Umbilical cord (tissue), 2 donors: ENCODE results near the gene TMED4. TPM values are rescaled to one million over a fixed set of nuclear protein-coding genes. Genes with fewer than 3 reads are reported as not detected.
"Not testable (repeated sequence)": the region's sequence is repeated elsewhere in the genome, so short reads cannot be mapped to it uniquely, and the experiment has no call there.

Source experiments
- DNase-seq: peaks from one replicate; pipeline ENCODE4 v3.0.0-alpha.2; 2015; ENCODE audit warnings: low spot score
- total RNA-seq: library from RNA; depleted of rRNA; stranded (reverse); fragments of >200 nt; gene quantifications from one replicate; pipeline ENCODE4 v1.2.3, GENCODE V29; 2014; ENCODE audit warnings: low replicate concordance; ENCODE audit not compliant: insufficient read depth

TMED4 gene
- total RNA-seq, 1 donor from 2014 or later, result 84.7 TPM

DNA sequence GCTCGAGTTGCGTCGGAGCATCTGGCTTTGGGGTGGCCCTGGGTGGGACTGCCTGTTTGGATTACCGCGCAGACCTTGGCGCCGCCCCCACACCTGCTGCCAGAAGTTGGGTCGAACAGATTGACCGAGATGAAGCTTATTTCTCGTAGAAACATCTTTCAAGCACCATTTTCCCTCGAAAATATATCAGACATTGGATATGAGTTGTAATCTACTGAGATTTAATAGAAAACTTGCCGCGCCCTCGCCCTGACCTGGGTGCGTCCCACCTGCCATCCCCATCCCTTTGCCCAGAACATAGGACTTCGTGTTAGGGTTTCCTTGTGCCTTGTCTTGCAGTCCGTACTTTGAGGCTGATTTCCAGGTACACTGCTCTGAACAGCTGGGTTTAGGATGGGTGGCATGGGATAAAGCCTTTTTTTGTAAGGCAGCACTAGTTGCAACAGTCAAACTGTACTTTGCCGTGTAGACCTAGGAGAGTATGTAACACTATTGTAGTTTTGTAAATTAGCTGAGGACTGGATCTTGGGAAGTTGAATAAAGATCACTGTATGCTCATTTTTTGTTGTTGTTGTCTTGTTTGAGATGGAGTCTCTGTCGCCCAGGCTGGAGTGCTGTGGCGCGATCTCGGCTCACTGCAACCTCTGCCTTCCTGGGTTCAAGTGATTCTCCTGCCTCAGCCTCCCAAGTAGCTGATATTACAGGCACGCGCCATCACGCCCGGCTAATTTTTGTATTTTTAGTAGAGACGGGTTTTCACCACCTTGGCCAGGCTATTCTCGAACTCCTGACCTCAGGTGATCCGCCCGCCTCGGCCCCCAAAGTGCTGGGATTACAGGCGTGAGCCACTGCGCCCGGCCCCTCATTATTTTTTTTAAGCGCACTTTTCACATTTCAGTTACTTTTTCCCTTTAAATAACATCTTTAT, 25.4 kb upstream of the TMED4 start:
- DNase-seq, result no peak

DNA sequence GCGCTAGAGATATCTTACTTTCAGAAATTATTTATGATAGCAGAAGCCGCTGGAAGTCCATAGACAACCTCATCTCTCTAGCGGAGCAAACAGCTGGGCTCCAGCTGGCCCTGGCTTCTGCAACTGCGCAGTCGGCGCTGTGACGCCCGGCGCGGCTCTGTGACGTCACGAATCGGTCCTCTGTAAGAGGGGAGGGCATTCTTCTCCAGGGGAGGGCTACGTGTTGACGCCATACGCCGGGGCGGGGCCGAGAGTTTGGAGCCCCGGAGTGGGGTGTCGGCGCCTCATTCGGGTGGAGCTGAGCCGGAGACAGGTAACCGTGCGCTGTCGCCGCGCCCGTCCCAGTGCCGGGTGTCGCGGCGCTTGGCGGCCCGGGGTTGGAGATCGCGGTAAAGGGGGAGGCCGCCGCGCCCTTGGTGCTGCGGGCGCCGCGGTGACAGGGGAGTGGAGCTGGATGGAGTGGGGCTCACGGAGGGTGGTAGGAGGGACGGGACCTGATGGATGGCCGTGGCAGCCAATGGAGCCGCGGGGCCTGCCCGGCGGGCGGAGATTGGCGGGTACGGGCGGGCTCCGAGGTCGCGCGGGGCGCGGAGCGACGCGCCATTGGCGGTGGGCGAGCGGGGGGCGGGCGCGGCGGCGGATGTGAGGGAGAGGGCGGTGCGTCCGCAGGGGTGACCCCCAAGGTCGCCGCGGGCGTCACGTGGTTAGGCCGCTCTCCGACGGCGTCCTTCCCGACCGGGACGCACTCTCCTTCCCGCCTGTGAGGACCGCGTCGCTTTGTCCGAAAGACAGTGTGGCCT, 24.5 kb upstream of the TMED4 start, which contains the start of gene OGDH:
OGDH (plus strand) TSS at position 287 of the 800 bp plus-strand sequence. CDS start 17,717 bp downstream, outside the sequence.
- DNase-seq, result peak; percentile 99

DNA sequence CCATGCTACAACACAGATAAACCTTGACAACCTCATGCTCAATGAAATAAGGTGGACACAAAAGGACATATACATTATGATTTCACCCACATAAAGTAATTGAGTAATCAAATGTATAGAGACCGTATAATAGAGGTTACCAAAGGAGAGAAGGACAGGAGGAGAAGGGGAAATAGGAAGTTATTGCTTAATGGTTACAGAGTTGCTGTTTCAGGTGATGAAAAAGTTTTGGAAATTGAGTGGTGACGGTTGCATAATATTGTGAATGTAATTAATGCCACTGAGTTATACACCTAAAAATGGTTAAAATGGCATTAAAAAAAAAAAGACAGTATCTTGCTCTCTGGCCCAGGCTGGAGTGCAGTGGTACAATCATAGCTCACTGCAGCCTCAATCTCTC, 22.9 kb upstream of the TMED4 start:
- DNase-seq, result no peak

DNA sequence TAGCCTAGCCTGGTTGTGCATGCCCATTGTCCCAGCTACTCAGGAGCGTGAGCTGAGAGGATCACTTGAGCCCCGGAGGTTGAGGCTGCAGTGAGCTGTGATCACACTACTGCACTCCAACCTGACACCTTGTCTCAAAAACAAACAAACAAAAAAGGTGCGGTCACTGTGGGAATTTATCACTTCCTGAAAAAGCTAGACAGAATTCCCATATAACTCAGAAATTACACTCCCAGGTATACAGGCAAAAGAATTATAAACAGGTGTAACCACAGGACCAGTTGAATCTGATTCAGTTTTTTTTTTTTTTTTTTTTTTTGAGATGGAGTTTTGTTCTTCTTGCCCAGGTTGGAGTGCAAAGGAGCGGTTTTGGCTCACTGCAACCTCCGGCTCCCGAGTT, 21.2 kb upstream of the TMED4 start:
- no peak for DNase-seq

DNA sequence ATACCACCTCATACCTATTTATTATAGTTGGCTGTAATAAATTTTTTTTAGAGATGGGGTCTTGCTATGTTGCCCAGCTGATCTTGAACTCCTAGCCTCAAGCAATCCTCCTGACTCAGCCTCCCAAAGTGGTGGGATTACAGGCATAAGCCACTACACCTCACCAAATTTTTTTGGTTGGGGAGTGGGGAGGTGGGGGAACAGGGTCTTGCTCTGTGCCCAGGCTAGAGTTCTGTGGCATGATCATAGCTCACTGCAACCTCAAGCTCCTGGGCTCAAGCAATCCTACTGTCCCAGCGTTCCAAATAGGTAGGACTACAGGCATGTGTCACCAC, 20.5 kb upstream of the TMED4 start:
- DNase-seq, result no peak

DNA sequence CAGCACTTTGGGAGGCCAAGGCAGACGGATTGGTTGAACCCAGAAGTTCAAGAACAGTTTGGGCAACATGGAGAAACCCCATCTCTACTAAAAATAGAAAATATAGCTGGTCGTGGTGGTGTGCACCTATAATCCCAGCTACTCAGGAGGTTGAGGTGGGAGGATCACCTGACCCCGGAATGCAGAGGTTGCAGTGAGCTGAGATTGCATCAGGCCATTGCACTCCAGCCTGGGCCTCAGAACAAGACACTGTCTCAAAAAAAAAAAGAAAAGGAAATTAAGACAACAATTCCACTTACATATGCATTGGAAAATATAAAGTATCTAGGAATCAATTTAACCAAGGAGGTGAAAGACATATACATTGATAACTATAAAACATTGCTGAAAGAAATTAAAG, 17.2 kb upstream of the TMED4 start:
- no peak for DNase-seq

DNA sequence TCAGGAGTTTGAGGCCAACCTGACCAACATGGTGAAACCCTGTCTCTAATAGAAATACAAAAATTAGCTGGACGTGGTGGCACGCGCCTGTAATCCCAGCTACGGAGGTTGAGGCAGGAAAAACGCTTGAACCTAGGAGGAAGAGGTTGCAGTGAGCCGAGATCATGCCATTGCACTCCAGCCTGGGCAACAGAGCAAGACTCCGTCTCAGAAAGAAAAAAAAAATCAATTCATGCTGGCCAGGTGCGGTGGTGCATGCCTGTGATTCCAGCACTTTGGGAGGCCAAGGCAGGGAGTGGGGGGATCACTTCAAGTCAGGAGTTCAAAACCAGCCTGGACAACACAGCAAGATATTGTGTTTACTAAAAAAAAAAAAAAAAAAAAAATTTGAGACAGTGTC, 15.2 kb upstream of the TMED4 start:
- DNase-seq, result not testable (repeated sequence)

DNA sequence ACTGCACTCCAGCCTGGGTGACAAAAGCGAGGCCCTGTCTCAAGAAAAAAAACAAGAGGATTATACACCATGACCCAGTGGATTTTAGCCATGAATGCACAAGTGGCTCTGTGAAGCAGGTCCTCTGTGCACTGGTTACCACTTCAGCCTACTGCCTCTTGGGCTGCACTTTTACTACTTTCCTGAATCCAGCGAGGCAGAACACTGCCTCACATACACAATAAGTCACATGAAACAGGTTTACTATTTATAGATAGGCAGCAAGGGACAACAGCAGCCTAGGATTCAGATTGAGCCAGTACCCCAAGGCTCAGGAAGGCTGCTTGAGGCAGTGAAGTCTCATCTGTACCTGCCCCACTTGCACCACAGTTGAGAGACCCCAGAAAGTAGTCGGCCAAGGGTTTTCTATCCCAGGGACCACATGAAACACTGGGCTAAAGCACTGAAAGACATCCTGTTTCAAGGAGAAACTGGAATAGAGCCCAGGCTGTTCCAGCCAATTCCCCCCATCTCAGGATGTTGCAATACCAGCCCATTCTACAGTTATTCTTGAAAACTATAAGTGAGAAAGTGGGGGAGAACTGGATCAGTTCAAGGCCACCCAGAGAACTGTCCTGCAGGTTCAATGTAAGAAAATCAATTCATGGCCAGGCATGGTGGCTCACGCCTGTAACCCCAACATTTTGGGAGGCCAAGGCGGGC, 14.1 kb upstream of the TMED4 start:
- DNase-seq, result no peak

DNA sequence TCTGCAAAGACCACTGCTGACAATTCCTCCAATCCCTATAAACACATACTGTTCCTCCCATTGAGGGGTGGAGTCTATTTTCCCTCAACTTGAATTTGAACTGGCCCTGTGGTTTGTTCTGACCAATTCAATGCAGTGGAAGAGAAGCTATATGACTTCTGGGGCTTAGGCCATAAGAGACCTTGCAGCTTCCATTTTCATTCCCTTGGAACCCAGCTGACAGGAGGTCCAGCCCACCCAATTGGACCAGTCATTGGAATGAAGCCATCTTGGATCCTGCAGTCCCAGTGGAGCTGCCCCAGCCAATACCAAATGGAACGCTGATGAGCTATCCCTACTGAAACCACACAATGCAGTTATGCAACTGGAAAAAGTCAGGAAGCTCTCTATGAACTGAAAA, 8.9 kb upstream of the TMED4 start:
- DNase-seq, result no peak

DNA sequence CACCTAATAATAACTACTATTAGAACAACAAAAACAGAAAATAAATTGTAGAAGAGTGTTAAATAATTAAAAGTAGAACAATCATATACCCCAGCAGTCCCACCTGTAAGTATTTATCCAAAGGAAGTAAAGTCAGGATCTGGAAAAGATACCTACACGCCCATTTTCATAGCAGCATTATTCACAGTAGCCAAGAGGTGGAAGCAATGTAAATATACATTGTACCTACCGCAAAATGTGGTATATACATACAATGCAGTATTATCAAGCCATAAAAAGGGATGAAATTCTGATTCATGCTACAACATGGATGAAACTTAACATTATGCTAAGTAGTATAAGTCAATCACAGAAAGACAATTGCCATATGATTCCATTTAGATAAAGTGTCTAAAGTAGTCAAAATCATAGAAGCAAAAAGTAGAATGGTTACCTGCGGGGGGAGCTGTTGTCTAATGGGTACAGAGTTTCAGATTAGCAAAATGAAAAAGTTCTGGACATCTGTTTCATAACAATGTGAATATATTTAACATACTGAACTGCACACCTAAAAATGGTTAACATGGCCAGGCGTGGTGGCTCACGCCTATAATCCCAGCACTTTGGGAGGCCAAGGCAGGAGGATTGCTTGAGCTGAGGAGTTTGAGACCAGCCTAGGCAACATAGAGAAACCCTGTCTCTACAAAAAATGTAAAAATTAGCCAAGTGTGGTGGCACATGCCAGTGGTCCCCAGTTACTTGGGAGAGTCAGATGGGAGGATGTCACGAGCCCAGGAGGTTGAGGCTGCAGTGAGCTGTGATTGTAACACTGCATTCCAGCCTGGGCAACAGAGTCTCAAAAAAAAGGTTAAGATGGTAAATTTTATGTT, 6.0 kb upstream of the TMED4 start:
- peak; percentile 61 for DNase-seq

DNA sequence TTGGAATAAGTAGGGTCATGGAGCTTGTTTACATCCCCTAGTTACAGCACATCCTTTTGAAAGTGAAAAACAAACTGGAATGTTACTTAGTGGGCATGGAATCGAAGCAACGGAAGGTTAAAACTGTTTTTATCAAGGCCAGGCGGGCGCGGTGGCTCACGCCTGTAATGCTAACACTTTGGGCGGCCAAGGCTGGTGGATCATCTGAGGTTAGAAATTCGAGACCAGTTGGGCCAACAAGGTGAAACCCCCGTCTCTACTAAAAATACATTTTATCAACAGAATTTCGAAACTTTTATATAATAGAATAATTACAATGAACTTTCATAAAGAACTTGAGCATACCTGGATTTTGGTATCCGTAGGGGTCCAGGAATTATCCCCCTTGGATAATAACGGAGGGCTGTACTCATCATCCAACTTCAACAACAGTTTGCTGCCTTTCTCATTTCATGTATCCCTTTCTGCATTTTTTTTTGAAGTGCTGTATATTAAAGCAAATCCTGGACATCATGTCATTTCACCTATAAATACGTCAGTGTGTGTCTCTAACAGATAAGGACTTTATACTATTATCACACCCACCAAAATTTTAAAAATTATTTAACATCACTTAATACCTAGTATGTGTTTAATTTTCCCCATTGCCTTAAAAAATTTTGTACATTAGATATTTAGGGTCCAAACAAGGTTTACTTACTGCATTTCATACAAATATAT, 1.3 kb upstream of the TMED4 start:
- DNase-seq, result no peak

DNA sequence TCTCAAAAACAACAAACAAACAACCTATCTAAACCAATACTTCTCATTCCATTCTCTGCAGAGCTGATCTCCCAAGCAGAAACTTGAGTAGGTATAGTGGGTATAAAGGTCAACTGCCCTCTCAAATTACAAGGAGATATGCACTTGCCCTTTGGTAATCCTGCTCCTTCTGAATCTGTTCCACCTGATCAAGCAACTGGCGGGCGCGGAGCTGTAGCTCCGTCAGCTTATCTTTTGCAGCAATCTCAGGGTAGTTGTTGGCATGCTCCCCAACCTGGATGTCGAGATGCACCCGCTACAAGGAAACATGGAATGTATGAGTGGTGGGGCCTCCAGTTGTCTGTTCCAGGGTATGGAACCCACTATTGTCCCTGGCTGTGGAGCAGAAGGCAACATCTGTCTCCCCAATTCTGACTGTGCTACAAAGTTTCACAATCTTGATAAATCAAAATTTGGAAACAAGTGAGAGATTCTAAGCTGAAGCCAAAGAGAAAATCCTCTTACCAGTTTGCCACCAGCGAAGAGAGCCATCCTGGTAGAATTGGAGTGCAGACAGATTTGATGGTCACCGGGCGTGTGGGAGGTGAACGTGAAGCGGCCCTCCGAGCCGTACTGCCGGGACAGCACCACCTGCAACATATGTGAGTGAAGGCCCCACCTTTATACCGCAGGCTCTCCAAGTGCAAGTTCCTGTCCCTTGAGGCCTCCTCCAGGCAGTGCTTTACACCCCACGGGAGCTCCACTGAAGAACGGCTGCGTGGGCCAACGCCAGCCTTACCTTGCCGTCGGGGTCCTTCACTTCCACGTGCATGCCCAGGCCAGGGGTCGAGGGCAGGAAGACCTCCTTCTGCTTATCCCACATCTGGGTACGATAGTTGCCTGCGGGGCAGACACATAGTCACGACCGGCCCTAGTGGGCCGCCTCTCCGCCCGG, 819 bp downstream of the TMED4 start:
- DNase-seq, result no peak

DNA sequence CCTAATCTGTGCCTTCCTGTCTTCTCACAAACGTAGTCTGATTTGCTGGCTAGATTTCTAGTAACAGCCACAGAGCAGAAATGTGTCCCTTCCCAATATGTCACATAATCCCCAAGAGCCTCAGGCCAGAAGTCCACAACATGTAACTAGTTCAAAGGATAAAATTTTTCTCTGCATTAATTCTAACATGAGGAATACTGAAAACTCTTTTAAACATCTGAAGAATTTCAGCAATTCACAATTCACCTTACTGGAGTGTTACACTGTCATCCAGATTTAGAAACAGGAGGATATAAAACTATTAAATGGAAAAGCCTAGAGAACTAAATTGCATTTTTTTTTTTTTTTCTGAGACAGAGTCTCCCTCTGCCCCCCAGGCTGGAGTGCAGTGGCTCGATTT, 5.8 kb downstream of the TMED4 start:
- DNase-seq, result no peak

DNA sequence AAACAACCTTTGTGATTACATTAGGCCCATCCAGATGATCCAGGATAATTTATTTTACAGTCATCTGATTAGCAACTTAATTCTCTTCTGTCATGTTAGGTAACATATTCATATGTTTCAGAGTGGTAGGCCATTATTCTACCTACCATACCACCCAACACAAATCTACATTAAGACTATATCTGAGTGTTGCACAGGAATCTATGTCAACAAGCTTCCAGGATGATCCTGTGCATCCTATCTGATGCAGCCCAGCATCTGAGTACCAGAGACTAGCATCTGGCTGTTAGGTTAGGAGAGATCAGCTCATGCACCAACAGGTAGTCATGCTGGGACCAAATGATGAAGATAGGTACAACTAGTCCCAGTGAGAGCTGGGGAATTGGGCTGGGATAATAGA, 7.0 kb downstream of the TMED4 start:
- no peak for DNase-seq

DNA sequence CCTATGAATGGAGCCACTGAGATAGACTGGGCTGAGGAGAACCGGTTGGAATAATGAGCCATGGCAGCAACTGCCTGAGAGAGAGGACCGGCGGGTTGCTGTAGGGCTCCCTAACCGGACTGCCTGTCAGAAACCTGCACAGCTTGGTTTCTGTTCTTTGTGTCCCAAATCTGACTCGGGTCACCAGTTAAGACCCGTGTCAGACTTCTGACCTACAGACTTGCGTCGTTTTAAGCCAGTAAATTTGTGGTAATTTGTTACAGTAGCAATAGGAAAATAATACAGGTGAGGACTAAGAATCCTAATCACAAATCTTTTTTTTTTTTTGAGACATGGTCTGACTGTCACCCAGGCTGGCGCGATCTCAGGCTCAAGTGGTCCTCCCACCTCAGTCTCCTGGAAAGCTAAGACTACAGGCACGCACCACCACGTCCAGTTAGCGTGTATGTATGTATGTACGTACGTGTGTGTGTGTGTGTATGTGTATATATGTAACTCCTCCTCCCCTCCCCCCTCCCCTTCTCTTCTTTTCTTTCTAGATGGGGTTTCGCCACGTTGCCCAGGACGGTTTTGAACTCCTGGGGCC, 7.7 kb downstream of the TMED4 start:
- no peak for DNase-seq

DNA sequence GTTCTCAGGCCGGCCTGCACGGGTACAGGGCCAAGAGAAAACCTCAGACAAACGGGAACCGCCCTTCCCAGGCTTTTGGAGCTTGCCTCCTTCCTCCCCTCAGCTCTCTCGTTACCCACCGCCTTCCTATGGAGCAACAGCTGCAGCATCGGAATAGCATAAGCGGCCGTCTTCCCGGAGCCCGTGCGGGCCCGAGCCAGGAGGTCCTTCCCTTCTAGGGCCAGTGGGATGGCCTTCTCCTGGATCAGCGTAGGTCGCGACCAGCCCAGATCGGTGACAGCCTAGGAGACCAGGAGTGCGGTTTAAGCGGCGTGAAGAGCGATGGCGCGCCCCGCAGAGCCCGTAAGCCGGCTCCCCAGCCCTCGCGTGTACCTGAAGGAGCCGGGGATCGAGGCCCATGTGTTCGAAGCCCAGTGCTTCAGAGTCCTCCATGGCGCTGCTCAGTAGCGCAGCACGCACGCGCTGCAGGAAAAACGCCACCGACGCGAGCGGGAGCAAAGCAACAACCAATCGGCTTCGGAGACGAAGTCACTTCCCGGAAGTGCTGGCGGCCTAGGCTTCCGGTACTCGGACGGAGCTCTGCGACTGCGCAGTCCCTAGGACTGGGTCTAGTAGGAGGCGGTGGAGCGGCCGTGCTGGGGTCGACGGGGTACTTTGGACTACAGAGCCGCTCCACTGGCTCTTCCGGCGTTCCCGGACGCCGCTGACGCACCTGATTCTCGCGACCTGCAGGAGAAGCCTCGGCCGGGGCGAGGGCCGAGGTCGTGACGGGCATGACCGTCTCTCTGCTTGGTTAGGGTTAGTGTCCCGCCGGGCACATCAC, 8.4 kb downstream of the TMED4 start, which contains the start of gene DDX56:
DDX56 (minus strand) TSS at position 445 of the 823 bp plus-strand sequence; CDS start at position 432, 13 bp downstream.
- DNase-seq, result peak; percentile 98

DNA sequence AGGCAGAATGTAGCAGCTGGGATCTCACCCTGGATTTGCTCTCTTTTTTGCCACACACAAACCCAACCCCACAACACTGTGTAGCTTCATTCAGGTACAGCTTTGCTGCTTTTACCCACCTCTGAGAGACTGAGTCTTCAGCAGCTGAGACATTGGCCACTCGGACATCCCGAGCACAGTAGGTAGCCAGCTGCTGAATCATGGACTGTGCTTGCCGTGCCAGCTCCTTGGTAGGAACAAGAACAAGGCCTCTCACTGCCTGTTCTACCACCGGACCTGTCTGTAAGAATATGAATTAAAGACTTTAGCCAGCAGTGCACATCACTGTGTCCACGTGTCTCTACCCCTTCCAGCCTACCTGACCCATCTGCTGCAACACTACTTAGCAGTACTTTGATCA, 9.3 kb downstream of the TMED4 start:
- DNase-seq, result no peak

DNA sequence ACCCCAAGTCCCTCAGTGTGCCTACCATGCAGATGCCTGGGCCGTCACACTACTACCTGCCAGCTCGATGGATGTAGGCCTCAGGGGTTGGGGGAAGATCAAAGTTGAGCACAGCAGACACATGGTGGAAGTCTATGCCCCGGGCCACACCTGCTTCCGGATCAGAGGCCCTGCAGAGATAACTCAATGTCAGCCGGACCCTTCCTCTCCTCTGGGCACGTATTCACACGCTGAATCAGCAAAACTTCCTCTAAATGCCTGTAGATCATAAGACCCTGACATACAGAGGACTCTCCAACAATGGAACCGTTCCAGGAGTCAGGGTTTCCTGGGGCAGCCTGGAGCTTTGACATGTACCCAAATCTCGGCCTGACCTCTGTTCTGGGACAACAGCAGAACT, 12.1 kb downstream of the TMED4 start:
- no peak for DNase-seq
